Sigmoid colon (tissue), 4 donors: ENCODE data around the gene USH2A.

Experiments
- CTCF ChIP-seq, 4 experiments: fragments of 450-650 bp in 3 of 4; fragments of 200-600 bp in 1 of 4; IDR thresholded peaks; one replicate each; pipeline ENCODE4 v1.5.1; 2016 to 2019; ENCODE audit warnings: antibody characterized with exemption in 4 of 4, mild to moderate bottlenecking in 3 of 4, moderate library complexity in 2 of 4
- EP300 ChIP-seq, 4 donors: sonication (generic); formaldehyde crosslinking; IDR thresholded peaks; one replicate each; pipeline ENCODE4 v1.6.1; 2017; ENCODE audit warnings: antibody characterized with exemption in 4 of 4
- POLR2A ChIP-seq, 2 donors: fragments of 450-650 bp; IDR thresholded peaks; one replicate each; pipeline ENCODE4 v1.6.1; 2016; ENCODE audit warnings: antibody characterized with exemption in 2 of 2, mild to moderate bottlenecking in 2 of 2, moderate library complexity in 2 of 2

GRCh38 chr1:215923129-215923824, 500.0 kb downstream of the USH2A start:
- no peak for TF ChIP-seq CTCF (IDR thresholded peaks at IDR 0.05)
- no peak for TF ChIP-seq POLR2A (IDR thresholded peaks at IDR 0.05)
- TF ChIP-seq EP300 (IDR thresholded peaks at IDR 0.05): no peak
